Activated CD8-positive, alpha-beta T cell treated with anti-CD3 and anti-CD28 coated beads, Interleukin-2, amount 10 ng/mL, durations not matched to agents 7 days and 5 days (primary cell): Measurements from ENCODE around the gene RPS6KB2. TPM values are rescaled to one million over a fixed set of nuclear protein-coding genes. Genes with fewer than 3 reads are reported as not detected.

ENCODE experiments used
- ATAC-seq: fragments of 150-1000 bp; cut with Tn5 transposase; one replicate; pipeline ENCODE4 v1.10.0; 2021; ENCODE audit warnings: moderate library complexity
- CTCF ChIA-PET: fragments of 350-600 bp; sonication (Branson Sonifier 250); formaldehyde crosslinking; loops from one replicate; lab custom pipeline; 2021; ENCODE audit warnings: antibody characterized with exemption; lab: Charles Lee
- POLR2A ChIA-PET: fragments of 350-600 bp; sonication (Branson Sonifier 250); formaldehyde crosslinking; loops from one replicate; lab custom pipeline; 2021; ENCODE audit warnings: antibody characterized with exemption; lab: Charles Lee
- DNase-seq: peaks from one replicate; pipeline ENCODE4 v3.0.0-alpha.2; 2020
- H3K27ac Mint-ChIP-seq: one replicate; pipeline ENCODE4 v1.8.0; 2021; ENCODE audit warnings: mild to moderate bottlenecking, mixed read lengths
- H3K27me3 Mint-ChIP-seq: one replicate; pipeline ENCODE4 v1.8.0; 2021; ENCODE audit warnings: low read depth, mixed read lengths
- H3K36me3 Mint-ChIP-seq: one replicate; pipeline ENCODE4 v1.8.0; 2021; ENCODE audit warnings: low read depth, mixed read lengths
- H3K4me1 Mint-ChIP-seq: one replicate; pipeline ENCODE4 v1.8.0; 2021; ENCODE audit warnings: low read depth, mixed read lengths
- H3K4me3 Mint-ChIP-seq: one replicate; pipeline ENCODE4 v1.8.0; 2021; ENCODE audit warnings: mild to moderate bottlenecking, mixed read lengths
- H3K9me3 Mint-ChIP-seq: one replicate; pipeline ENCODE4 v1.8.0; 2022; ENCODE audit warnings: mixed read lengths; ENCODE audit not compliant: insufficient read depth
- total RNA-seq, 2 experiments: library from RNA; stranded (reverse); gene quantifications; one replicate each; pipeline ENCODE4 v1.2.3, GENCODE V29; 2021

RPS6KB2 gene
- total RNA-seq: 10 to 100 TPM; 64.0 to 66.9 TPM

GRCh38 chr11:67428052-67429001 lies at the start of gene RPS6KB2:
Gene RPS6KB2, plus strand, starts transcription at chr11:67428494. Its CDS starts 52 bp downstream, at chr11:67428546.
- Mint-ChIP-seq H3K4me3 (peak within 1 kb of the TSS; percentile 98), H3K4me1 (peaks cover 61% of the 10 kb centered on the region), H3K9me3 (no peaks in the 10 kb centered on the region), H3K27ac (peak within 1 kb of the TSS; percentile 95), H3K27me3 (no peaks in the 10 kb centered on the region), H3K36me3 (peaks cover 26% of the 10 kb centered on the region)
- POLR2A ChIA-PET: interaction anchor here (0.6 to 7.9 kb wide), 8 partner anchors 9 to 155 kb away, joined by 3 to 48 read pairs (median 3); partner anchors contain the start of genes PPP1CA, PTPRCAP, RAD9A and TBC1D10C
- DNase-seq: peak; percentile 100
- CTCF ChIA-PET: interaction anchor here (0.7 to 2.3 kb wide), 7 partner anchors 8 to 166 kb away, joined by 3 to 6 read pairs (median 3); partner anchors contain the start of genes PPP1CA and PTPRCAP
- peak; percentile 94 for ATAC-seq

GRCh38 chr11:67378544-67378943 lies 49.8 kb upstream of the RPS6KB2 start:
- peaks cover 40% of the 10 kb centered on the region for H3K27me3 Mint-ChIP-seq
- H3K9me3 Mint-ChIP-seq: no peaks in the 10 kb centered on the region
- POLR2A ChIA-PET: interaction anchor here (0.6 to 4.8 kb wide), 2 partner anchors 25 to 120 kb away, joined by 3 to 28 read pairs; partner anchors contain the start of gene POLD4
- CTCF ChIA-PET: interaction anchor here (12.6 to 31.4 kb wide), 2 partner anchors 21 to 33 kb away, joined by 181 to 998 read pairs; partner anchors contain the start of gene POLD4
- no peak for DNase-seq
- H3K27ac Mint-ChIP-seq: no peak overlapping the region
- H3K36me3 Mint-ChIP-seq: no peaks in the 10 kb centered on the region
- H3K4me1 Mint-ChIP-seq: peaks cover 29% of the 10 kb centered on the region
- ATAC-seq: no peak
- no peak overlapping the region for H3K4me3 Mint-ChIP-seq

DNA sequence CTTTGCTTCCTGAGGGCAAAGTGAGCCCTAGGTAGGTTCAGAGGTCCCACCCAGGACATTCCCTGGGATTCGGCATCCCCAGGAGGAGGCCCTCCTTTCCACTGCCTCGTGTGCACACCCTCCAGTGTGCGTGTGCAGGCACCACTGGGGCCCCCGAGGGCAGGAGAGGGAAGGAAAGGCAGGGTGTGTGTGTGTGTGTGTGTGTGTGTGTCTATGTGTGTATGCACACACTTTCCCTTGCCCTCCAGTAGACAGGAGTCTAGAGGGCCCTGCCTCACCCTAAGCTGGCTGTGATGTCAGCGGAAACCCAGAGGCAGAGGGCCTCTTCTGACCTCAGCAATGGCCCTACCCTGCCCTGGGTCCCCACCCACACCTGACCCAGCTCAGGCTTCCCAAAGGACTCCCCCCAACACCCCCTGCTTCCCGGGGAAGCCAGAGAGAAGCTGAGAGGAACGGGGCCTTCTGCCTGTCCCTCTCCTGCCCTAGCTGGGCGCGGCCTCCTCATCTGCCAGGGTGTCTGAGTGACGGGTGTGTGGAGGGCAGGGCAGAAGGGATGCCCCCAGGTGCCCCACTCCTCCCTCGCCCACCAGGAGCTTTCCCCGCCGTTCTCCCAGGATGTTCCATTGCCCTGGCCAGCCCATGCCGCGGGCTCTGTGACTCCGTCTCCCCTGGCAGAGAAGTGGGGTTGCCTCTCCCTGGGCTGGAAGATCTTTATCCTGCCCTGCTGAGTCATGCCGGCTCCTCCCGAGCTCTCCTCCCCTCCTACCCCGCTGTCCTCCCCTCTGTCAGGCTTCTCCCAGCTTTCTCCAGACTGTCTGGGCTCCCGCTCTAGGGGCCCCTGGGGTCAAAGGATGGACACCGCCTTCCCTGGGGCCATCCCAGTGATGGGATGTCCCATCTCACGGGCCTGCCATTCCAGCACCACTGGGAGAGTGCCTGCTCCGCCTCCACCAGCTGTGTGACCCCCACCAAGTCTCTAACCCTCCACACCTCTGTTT lies 48.9 kb upstream of the RPS6KB2 start:
- ChIA-PET POLR2A (interaction anchor here (0.6 to 4.8 kb wide), 2 partner anchors 26 to 121 kb away, joined by 3 to 28 read pairs; partner anchors contain the start of gene POLD4), CTCF (interaction anchor here (6.5 to 31.4 kb wide), 3 partner anchors 8 to 34 kb away, joined by 64 to 998 read pairs (median 181); partner anchors contain the start of genes CLCF1 and POLD4)
- Mint-ChIP-seq H3K36me3 (no peaks in the 10 kb centered on the region), H3K27me3 (peaks cover 35% of the 10 kb centered on the region), H3K9me3 (no peaks in the 10 kb centered on the region), H3K4me1 (peaks cover 23% of the 10 kb centered on the region), H3K27ac (no peak overlapping the region), H3K4me3 (no peak overlapping the region)
- no peak for ATAC-seq
- DNase-seq: no peak

GRCh38 chr11:67381244-67381972 lies 46.9 kb upstream of the RPS6KB2 start:
- peaks cover 7% of the 10 kb centered on the region for H3K4me1 Mint-ChIP-seq
- no peak for DNase-seq
- no peaks in the 10 kb centered on the region for H3K9me3 Mint-ChIP-seq
- no peaks in the 10 kb centered on the region for H3K36me3 Mint-ChIP-seq
- H3K27me3 Mint-ChIP-seq: peaks cover 27% of the 10 kb centered on the region
- peak overlapping the region; percentile 56 for H3K27ac Mint-ChIP-seq
- CTCF ChIA-PET: interaction anchor here (0.6 to 31.4 kb wide), 20 partner anchors 10 to 326 kb away, joined by 3 to 998 read pairs (median 6); partner anchors contain the start of genes CLCF1, POLD4, PTPRCAP and RAD9A
- ATAC-seq: no peak
- H3K4me3 Mint-ChIP-seq: no peak overlapping the region
- POLR2A ChIA-PET: interaction anchor here (0.6 to 3.5 kb wide), 5 partner anchors 16 to 126 kb away, joined by 3 to 24 read pairs (median 8); partner anchors contain the start of gene POLD4

- Mint-ChIP-seq H3K27ac (no peak overlapping the region), H3K4me1 (peaks cover 7% of the 10 kb centered on the region), H3K27me3 (peaks cover 19% of the 10 kb centered on the region), H3K9me3 (no peaks in the 10 kb centered on the region), H3K36me3 (no peaks in the 10 kb centered on the region), H3K4me3 (no peak overlapping the region)
- DNase-seq: peak; percentile 90
- CTCF ChIA-PET: interaction anchor here (0.6 to 31.4 kb wide), 33 partner anchors 10 to 327 kb away, joined by 3 to 998 read pairs (median 4); partner anchors contain the start of genes CLCF1, PITPNM1, POLD4 and PPP1CA
- POLR2A ChIA-PET: interaction anchor here (1.0 to 3.5 kb wide), 5 partner anchors 17 to 37 kb away, joined by 3 to 24 read pairs (median 8); partner anchors contain the start of gene POLD4
- ATAC-seq: peak; percentile 97
Measured at GRCh38 chr11:67382276-67383136, 45.8 kb upstream of the RPS6KB2 start.

GRCh38 chr11:67384851-67385366 lies 43.4 kb upstream of the RPS6KB2 start:
- Mint-ChIP-seq H3K27me3 (peaks cover 16% of the 10 kb centered on the region), H3K36me3 (no peaks in the 10 kb centered on the region), H3K4me1 (peaks cover 18% of the 10 kb centered on the region), H3K27ac (no peak overlapping the region), H3K4me3 (no peak overlapping the region), H3K9me3 (no peaks in the 10 kb centered on the region)
- DNase-seq (no peak), ATAC-seq (no peak)
- POLR2A ChIA-PET: interaction anchor here (0.6 to 1.3 kb wide), 3 partner anchors 32 to 238 kb away, joined by 3 to 5 read pairs (median 3); no protein-coding TSS in a partner anchor
- CTCF ChIA-PET: interaction anchor here (0.6 to 31.4 kb wide), 4 partner anchors 13 to 132 kb away, joined by 3 to 998 read pairs (median 122); partner anchors contain the start of genes CLCF1 and POLD4

DNA sequence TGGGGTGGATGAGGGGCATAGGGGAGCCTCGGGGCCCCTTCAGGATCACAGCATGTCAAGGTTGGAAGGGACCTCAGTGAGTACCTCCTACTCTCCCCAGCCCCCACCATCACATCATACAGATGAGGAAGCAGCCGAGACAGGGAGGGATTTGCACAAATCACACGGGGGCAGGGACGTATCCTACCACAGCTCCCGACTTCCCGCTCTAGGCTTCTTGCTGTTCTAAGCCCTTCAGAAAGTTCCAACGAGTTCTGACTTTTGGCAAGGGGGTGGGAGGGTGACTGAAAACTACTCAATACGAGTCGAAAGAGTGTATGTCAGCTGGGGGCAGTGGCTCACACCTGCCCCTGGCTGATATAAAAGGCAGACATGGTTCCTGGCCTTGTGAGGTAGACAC lies 41.2 kb upstream of the RPS6KB2 start:
- DNase-seq (no peak), ATAC-seq (no peak)
- H3K9me3 Mint-ChIP-seq: no peaks in the 10 kb centered on the region
- no peak overlapping the region for H3K27ac Mint-ChIP-seq
- peaks cover 27% of the 10 kb centered on the region for H3K4me1 Mint-ChIP-seq
- ChIA-PET CTCF (interaction anchor here (0.7 to 31.4 kb wide), 7 partner anchors 10 to 125 kb away, joined by 3 to 998 read pairs (median 4); partner anchors contain the start of genes PITPNM1, POLD4 and PPP1CA), POLR2A (interaction anchor here (1.2 to 1.3 kb wide), 2 partner anchors 33 to 34 kb away, joined by 3 to 5 read pairs; no protein-coding TSS in a partner anchor)
- H3K4me3 Mint-ChIP-seq: no peak overlapping the region
- H3K36me3 Mint-ChIP-seq: no peaks in the 10 kb centered on the region
- peaks cover 9% of the 10 kb centered on the region for H3K27me3 Mint-ChIP-seq

GRCh38 chr11:67387518-67387917 lies 40.8 kb upstream of the RPS6KB2 start:
- POLR2A ChIA-PET: interaction anchor here (1.3 kb wide), 1 partner anchor 35 kb away, joined by 5 read pairs; no protein-coding TSS in a partner anchor
- peaks cover 4% of the 10 kb centered on the region for H3K36me3 Mint-ChIP-seq
- DNase-seq (no peak), ATAC-seq (no peak)
- H3K9me3 Mint-ChIP-seq: no peaks in the 10 kb centered on the region
- peaks cover 7% of the 10 kb centered on the region for H3K27me3 Mint-ChIP-seq
- CTCF ChIA-PET: interaction anchor here (0.8 to 31.4 kb wide), 7 partner anchors 10 to 125 kb away, joined by 3 to 998 read pairs (median 4); partner anchors contain the start of genes PITPNM1, POLD4 and PPP1CA
- H3K27ac Mint-ChIP-seq: no peak overlapping the region
- peaks cover 27% of the 10 kb centered on the region for H3K4me1 Mint-ChIP-seq
- no peak overlapping the region for H3K4me3 Mint-ChIP-seq

- H3K27ac Mint-ChIP-seq: peak overlapping the region; percentile 17
- POLR2A ChIA-PET: interaction anchor here (1.6 kb wide), 1 partner anchor 12 kb away, joined by 6 read pairs; the partner anchor contains the start of gene PPP1CA
Measured at GRCh38 chr11:67389477-67389876, 38.8 kb upstream of the RPS6KB2 start.

More at GRCh38 chr11:67389477-67389876, 38.8 kb upstream of the RPS6KB2 start:
- peaks cover 45% of the 10 kb centered on the region for H3K4me1 Mint-ChIP-seq
- H3K27me3 Mint-ChIP-seq: peaks cover 5% of the 10 kb centered on the region
- no peaks in the 10 kb centered on the region for H3K9me3 Mint-ChIP-seq
- CTCF ChIA-PET: interaction anchor here (0.6 to 31.4 kb wide), 6 partner anchors 12 to 79 kb away, joined by 3 to 998 read pairs (median 6); partner anchors contain the start of genes POLD4 and PPP1CA
- ATAC-seq: peak; percentile 30
- DNase-seq: peak; percentile 73
- peak overlapping the region; percentile 53 for H3K4me3 Mint-ChIP-seq
- H3K36me3 Mint-ChIP-seq: peaks cover 18% of the 10 kb centered on the region
